GM12891 (cell line): Measurements from ENCODE around the gene PXDN.

Experiments
- POLR2A ChIP-seq: IDR thresholded peaks from 2 replicates; pipeline ENCODE4 v1.6.1; 2011; ENCODE audit warnings: low read depth, low read length, control low read depth
- SPI1 ChIP-seq: IDR thresholded peaks from 2 replicates; pipeline ENCODE4 v1.6.1; 2011; ENCODE audit warnings: low read depth, low read length, control low read depth
- TAF1 ChIP-seq: IDR thresholded peaks from 2 replicates; pipeline ENCODE4 v1.6.1; 2011; ENCODE audit warnings: low read depth, low read length, control low read depth

DNA sequence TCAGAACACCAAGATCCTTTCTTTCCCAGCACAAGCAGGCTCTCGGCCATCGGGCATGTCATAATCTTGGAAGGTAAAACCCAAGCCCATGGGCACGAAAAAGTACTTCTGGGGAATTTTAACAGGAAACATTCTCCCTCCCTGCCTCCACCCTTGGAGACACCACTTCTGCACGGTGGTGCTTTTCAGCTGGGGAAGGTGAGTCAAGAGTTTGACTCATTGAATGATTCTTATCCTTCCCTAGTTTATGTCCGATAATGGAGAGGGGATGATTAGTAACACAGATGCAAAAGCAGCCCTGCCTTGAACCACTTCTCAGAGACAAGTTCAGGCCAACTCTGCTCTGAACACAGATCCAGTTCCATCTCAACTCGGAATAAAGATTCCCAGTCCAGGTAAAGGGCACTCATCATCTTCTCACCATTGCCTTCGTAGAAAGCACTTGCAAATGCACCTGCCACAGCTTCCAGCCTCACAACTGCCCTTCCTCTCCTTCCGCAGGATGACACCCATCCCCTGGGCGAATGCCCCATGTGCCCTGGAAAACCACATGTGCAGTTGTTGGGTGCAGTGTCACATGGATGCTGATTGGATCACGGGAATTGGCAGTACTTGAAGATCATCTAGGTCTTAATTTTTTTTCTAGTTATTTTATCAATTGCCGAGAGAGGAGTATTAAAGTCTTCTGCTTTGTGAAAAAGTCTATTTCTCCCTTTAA, 136.2 kb downstream of the PXDN start:
- TF ChIP-seq POLR2A (no peak), SPI1 (no peak), TAF1 (no peak)
